Mesendoderm (in vitro differentiated cells): ENCODE data around the gene CDC34.

Source experiments
- DNase-seq: peaks from one replicate; pipeline ENCODE4 v3.0.0; 2013
- H2AK5ac ChIP-seq: 2 replicates; pipeline ENCODE4 v1.6.1; 2013; ENCODE audit warnings: low read length, inconsistent platforms
- H2BK120ac ChIP-seq: 2 replicates; pipeline ENCODE4 v1.6.1; 2013; ENCODE audit warnings: low read depth, mild to moderate bottlenecking, low read length, moderate library complexity, mixed read lengths
- H2BK15ac ChIP-seq: replicated peaks from 2 replicates; pipeline ENCODE4 v1.6.1; 2013; ENCODE audit warnings: low read depth, mild to moderate bottlenecking, moderate library complexity
- H2BK5ac ChIP-seq: 2 replicates; pipeline ENCODE4 v1.6.1; 2013; ENCODE audit warnings: low read length, inconsistent platforms
- H3K18ac ChIP-seq: 2 replicates; pipeline ENCODE4 v1.6.1; 2013; ENCODE audit warnings: mild to moderate bottlenecking, low read length, mixed read lengths
- H3K23ac ChIP-seq: one replicate; pipeline ENCODE4 v1.6.1; 2013; ENCODE audit warnings: low read length
- H3K27ac ChIP-seq: 2 replicates; pipeline ENCODE4 v1.5.1; 2013; ENCODE audit warnings: low read depth, mild to moderate bottlenecking, inconsistent platforms, low read length, moderate library complexity
- H3K27me3 ChIP-seq: 2 replicates; pipeline ENCODE4 v1.6.1; 2013; ENCODE audit warnings: low read length, control low read depth, mild to moderate bottlenecking, inconsistent platforms; ENCODE audit not compliant: insufficient read depth, poor library complexity
- H3K36me3 ChIP-seq: 2 replicates; pipeline ENCODE4 v1.6.1; 2013; ENCODE audit warnings: low read length, inconsistent platforms; ENCODE audit not compliant: control insufficient read depth, insufficient read depth
- H3K4ac ChIP-seq: one replicate; pipeline ENCODE4 v1.6.1; 2013; ENCODE audit warnings: low read depth, mild to moderate bottlenecking, low read length, moderate library complexity
- H3K4me1 ChIP-seq: 2 replicates; pipeline ENCODE4 v1.6.1; 2013; ENCODE audit warnings: low read depth, low read length, inconsistent platforms; ENCODE audit not compliant: control insufficient read depth
- H3K4me2 ChIP-seq: 2 replicates; pipeline ENCODE4 v1.6.1; 2013; ENCODE audit warnings: low read length
- H3K4me3 ChIP-seq: 2 replicates; pipeline ENCODE4 v1.5.1; 2013; ENCODE audit warnings: mild to moderate bottlenecking, low read length
- H3K56ac ChIP-seq: one replicate; pipeline ENCODE4 v1.6.1; 2013; ENCODE audit warnings: low read length
- H3K79me1 ChIP-seq: 2 replicates; pipeline ENCODE4 v1.6.1; 2013; ENCODE audit warnings: low read length, inconsistent platforms
- H3K79me2 ChIP-seq: 2 replicates; pipeline ENCODE4 v1.6.1; 2013; ENCODE audit warnings: mild to moderate bottlenecking, low read length; ENCODE audit not compliant: control insufficient read depth, insufficient read depth
- H3K9ac ChIP-seq: 2 replicates; pipeline ENCODE4 v1.6.1; 2013; ENCODE audit warnings: low read length, inconsistent platforms
- H4K5ac ChIP-seq: one replicate; pipeline ENCODE4 v1.6.1; 2013; ENCODE audit warnings: low read length
- H4K8ac ChIP-seq: one replicate; pipeline ENCODE4 v1.6.1; 2013; ENCODE audit warnings: low read depth, mild to moderate bottlenecking, control low read depth, low read length, moderate library complexity
- WGBS: extraction: QIAGEN DNeasy Blood & Tissue Kit; methylation state at CpG from one replicate; pipeline ENCODE4 v1.1.7; 2013; ENCODE audit warnings: low lambda C conversion rate, missing lambda C conversion rate; ENCODE audit not compliant: insufficient coverage; ENCODE audit errors: extremely low coverage; 5-methylcytosine and 5-hydroxymethylcytosine counted together

The CDC34 gene

DNA sequence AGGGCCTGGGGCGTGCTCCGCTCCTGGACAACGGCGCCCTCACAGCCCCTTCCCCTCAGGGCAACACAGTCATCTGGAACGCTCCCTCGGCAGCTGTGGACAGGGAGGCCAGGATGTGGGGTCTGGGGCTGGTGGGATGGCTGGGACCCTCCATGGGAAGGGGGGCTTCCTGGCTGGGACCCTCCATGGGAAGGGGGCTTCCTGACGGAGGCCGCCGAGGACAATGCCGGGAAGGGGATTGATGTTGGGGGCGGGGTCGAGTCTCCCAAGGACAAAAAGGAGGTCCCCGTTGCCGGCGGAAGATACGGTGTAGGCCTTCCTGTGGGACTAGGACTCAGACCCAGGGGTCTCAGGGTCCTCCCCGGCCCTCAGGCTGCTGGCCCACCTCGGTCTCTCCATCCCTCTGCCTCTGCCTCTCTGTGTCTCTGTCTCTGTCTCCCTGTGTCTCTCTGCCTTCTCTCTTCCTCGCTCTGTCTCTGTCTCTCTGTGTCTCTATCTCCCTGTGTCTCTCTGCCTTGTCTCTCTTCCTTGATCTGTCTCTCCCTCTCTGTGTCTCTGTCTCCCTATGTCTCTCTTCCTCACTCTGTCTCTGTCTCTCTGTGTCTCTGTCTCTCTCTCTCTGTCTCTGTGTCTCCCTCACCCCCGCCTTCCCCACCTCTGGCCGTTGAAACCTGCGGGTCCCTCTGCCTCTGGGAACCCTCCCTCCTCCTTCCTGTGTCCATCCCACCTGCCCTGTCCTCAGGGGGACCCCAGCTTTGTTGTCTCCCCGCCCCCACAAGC, 38.0 kb upstream of the CDC34 start:
- Histone ChIP-seq H3K23ac (no peak overlapping the region), H3K27me3 (peaks cover 10% of the 10 kb centered on the region), H4K5ac (no peak overlapping the region), H2AK5ac (no peak overlapping the region), H2BK120ac (no peak overlapping the region), H2BK15ac (no peak overlapping the region), H3K4me1 (no peaks in the 10 kb centered on the region), H2BK5ac (no peak overlapping the region), H3K79me1 (no peaks in the 10 kb centered on the region), H3K27ac (no peak overlapping the region), H3K56ac (no peak overlapping the region), H3K18ac (no peak overlapping the region), H3K36me3 (no peaks in the 10 kb centered on the region), H3K79me2 (no peaks in the 10 kb centered on the region), H4K8ac (no peak overlapping the region), H3K4me3 (no peak overlapping the region), H3K4me2 (no peak overlapping the region), H3K4ac (no peak overlapping the region), H3K9ac (no peak overlapping the region)
- no peak for DNase-seq
- no CpG with 5 or more reads among the region's 23 CpGs for WGBS

DNA sequence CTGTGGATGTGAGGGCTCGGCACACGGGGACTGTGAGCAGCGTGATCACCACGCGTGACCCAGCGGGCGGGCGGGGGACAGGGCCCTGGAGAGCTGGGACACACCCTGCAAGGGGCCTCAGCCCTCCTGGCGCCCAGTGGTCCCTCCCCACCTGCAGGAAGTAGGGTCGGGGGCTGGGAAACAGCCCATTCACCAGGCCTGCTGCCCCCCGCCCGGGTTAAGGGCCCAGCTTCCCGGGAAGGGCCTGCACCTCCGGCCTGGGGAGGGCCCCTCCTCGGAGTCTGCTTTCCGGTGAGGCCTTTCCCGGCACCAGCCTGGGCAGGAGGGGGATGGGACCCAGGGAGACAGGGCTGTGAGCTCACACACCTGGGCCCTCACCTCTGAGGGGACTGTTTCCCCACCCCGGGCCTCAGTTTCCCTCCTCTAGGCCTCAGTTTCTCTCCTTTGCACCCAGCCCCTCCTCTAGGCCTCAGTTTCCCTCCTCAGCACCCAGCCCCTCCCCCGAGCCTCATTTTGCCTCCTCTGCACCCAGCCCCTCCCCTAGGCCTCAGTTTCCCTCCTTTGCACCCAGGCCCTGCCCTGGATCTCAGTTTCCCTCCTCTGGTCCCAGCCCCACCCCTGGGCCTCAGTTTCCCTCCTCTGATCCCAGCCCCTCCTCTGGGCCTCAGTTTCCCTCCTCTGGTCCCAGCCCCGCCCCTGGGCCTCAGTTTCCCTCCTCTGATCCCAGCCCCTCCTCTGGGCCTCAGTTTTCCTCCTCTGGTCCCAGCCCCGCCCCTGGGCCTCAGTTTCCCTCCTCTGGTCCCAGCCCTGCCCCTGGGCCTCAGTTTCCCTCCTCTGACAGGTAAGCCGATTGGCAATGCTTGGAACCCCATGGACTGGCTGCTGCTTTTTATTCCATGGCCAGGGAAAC, 37.1 kb upstream of the CDC34 start:
- no peaks in the 10 kb centered on the region for H3K79me1 ChIP-seq
- H3K56ac ChIP-seq, result no peak overlapping the region
- no peak overlapping the region for H3K4me2 ChIP-seq
- no peak for DNase-seq
- no peak overlapping the region for H3K27ac ChIP-seq
- H3K9ac ChIP-seq, result no peak overlapping the region
- no peak overlapping the region for H3K4me3 ChIP-seq
- H3K4ac ChIP-seq, result no peak overlapping the region
- H2BK15ac ChIP-seq, result no peak overlapping the region
- WGBS, result no CpG with 5 or more reads among the region's 22 CpGs
- H2BK5ac ChIP-seq, result no peak overlapping the region
- H2AK5ac ChIP-seq, result no peak overlapping the region
- no peak overlapping the region for H3K18ac ChIP-seq
- H4K8ac ChIP-seq, result no peak overlapping the region
- no peaks in the 10 kb centered on the region for H3K36me3 ChIP-seq
- H3K27me3 ChIP-seq, result peaks cover 10% of the 10 kb centered on the region
- H3K79me2 ChIP-seq, result no peaks in the 10 kb centered on the region
- H3K4me1 ChIP-seq, result no peaks in the 10 kb centered on the region
- no peak overlapping the region for H2BK120ac ChIP-seq
- H3K23ac ChIP-seq, result no peak overlapping the region
- H4K5ac ChIP-seq, result no peak overlapping the region

DNA sequence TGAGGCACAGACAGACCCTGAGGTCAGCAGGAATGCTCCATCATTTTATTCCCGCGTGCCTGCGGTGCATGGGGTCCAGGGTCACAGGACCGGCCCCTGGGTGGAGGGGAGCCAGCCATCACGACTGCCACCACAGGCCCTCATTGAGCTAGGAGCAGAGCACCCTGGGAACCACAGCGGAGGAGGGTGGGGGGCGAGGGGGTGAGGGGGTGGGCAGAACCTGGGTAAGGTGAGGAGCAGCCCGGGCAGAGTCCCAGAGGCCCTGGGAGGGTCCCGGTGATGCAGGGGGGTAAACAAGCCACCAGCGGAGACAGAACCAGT, 36.5 kb upstream of the CDC34 start:
- H3K79me1 ChIP-seq, result no peaks in the 10 kb centered on the region
- H2BK15ac ChIP-seq, result no peak overlapping the region
- H3K27ac ChIP-seq, result no peak overlapping the region
- no peak overlapping the region for H3K23ac ChIP-seq
- no peak overlapping the region for H4K5ac ChIP-seq
- no peak for DNase-seq
- no peaks in the 10 kb centered on the region for H3K79me2 ChIP-seq
- peaks cover 10% of the 10 kb centered on the region for H3K27me3 ChIP-seq
- H3K9ac ChIP-seq, result no peak overlapping the region
- no peak overlapping the region for H2BK120ac ChIP-seq
- H3K18ac ChIP-seq, result no peak overlapping the region
- H3K4me2 ChIP-seq, result no peak overlapping the region
- no peak overlapping the region for H3K56ac ChIP-seq
- no peak overlapping the region for H3K4me3 ChIP-seq
- H2AK5ac ChIP-seq, result no peak overlapping the region
- no peak overlapping the region for H3K4ac ChIP-seq
- no peak overlapping the region for H2BK5ac ChIP-seq
- no peaks in the 10 kb centered on the region for H3K4me1 ChIP-seq
- no peak overlapping the region for H4K8ac ChIP-seq
- no CpG with 5 or more reads among the region's 10 CpGs for WGBS
- H3K36me3 ChIP-seq, result no peaks in the 10 kb centered on the region

DNA sequence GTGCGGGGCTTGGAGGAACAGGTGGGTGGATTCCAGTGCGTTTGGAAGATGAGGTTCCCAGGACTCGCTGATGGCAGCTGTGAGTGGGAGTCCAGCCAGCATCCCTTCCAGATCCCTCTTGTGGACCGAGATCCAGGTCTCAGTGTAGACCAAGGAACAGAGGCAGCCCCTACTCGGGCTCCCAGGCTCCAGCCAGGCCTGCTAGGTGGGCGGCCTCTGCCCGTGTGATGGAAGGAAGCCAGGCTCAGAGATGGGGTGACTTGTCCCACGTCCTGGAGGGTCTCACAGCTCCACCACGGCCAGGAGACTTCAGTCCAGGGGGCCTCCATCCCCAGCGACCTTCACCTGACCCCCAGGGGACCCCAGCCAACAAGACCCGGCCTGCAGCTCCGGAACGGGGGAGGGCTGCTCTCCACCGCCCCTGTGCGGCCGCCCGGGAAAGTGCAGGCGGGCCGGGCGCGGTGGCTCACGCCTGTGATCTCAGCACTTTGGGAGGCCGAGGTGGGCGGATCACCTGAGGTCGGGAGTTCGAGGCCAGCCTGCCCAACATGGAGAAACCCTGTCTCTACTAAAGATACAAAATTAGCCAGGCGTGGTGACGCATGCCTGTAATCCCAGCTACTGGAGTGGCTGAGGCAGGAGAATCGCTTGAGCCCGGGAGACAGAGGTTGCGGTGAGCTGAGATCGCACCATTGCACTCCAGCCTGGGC, 36.0 kb upstream of the CDC34 start:
- Histone ChIP-seq H3K4me2 (no peak overlapping the region), H4K5ac (no peak overlapping the region), H3K36me3 (no peaks in the 10 kb centered on the region), H3K56ac (no peak overlapping the region), H3K27me3 (peaks cover 10% of the 10 kb centered on the region), H3K18ac (no peak overlapping the region), H3K79me1 (no peaks in the 10 kb centered on the region), H2AK5ac (no peak overlapping the region), H3K4me3 (no peak overlapping the region), H4K8ac (no peak overlapping the region), H3K23ac (no peak overlapping the region), H3K9ac (no peak overlapping the region), H3K4me1 (no peaks in the 10 kb centered on the region), H2BK5ac (no peak overlapping the region), H3K4ac (no peak overlapping the region), H2BK15ac (no peak overlapping the region), H3K79me2 (no peaks in the 10 kb centered on the region), H3K27ac (no peak overlapping the region), H2BK120ac (no peak overlapping the region)
- DNase-seq, result peak; percentile 78
- WGBS, result no CpG with 5 or more reads among the region's 32 CpGs

DNA sequence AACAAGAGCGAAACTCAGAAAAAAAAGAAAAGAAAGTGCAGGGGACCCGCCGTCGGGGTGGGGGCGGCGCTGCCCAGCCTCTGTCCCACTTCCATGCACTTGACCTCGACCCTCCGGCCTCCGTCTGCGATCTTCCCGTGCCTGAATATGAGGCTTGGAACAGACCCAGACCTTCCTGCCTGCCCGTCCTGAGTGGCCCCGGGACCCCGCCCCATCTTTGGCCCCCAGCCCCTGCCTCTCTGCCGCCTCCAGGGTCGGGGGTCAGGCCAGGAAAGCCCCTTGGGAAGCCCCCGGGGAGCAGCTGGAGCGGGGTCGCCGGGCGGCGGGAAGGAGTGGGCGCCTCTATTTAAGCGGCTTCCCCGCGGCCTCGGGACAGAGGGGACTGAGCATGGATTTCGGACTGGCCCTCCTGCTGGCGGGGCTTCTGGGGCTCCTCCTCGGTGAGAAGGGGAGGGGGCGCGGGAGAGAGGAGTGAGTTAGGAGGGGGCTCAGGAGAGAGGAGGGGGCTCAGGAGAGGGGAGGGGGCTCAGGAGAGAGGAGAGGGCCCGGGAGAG, 35.4 kb upstream of the CDC34 start, which contains the start of gene MADCAM1:
Gene MADCAM1, plus strand, starts transcription at position 375 of the 554 bp plus-strand sequence. Its CDS starts 14 bp downstream, at position 389.
- Histone ChIP-seq H3K36me3 (no peaks in the 10 kb centered on the region), H3K4me1 (no peaks in the 10 kb centered on the region), H3K23ac (no peak within 1 kb of the TSS), H2BK15ac (no peak within 1 kb of the TSS), H2AK5ac (no peak within 1 kb of the TSS), H3K27me3 (peaks cover 10% of the 10 kb centered on the region), H3K9ac (no peak within 1 kb of the TSS), H3K79me1 (no peaks in the 10 kb centered on the region), H2BK120ac (no peak within 1 kb of the TSS), H3K4me3 (no peak within 1 kb of the TSS), H3K79me2 (no peaks in the 10 kb centered on the region), H4K5ac (no peak within 1 kb of the TSS), H3K56ac (no peak within 1 kb of the TSS), H3K18ac (no peak within 1 kb of the TSS), H4K8ac (no peak within 1 kb of the TSS), H3K4me2 (no peak within 1 kb of the TSS), H2BK5ac (no peak within 1 kb of the TSS), H3K27ac (no peak within 1 kb of the TSS), H3K4ac (no peak within 1 kb of the TSS)
- WGBS, result no CpG with 5 or more reads among the region's 33 CpGs
- no peak for DNase-seq
